ENCODE data around the gene ARHGAP26. TPM values are rescaled to one million over a fixed set of nuclear protein-coding genes. Genes with fewer than 3 reads are reported as not detected.

ARHGAP26 gene
- total RNA-seq, 1 experiment from 2014 or later, result 79.8 TPM

- H3K4me3 Mint-ChIP-seq (ENCODE audit: unreplicated experiment), result no peak overlapping the region
- Histone ChIP-seq H3K4me1 (peaks cover 12% of the 10 kb centered on the region), H3K4me3 (ENCODE audit: low read depth, low read length) (no peak overlapping the region), H3K36me3 (ENCODE audit: control insufficient read depth, insufficient read depth, low read length) (no peaks in the 10 kb centered on the region), H3K9me3 (no peaks in the 10 kb centered on the region), H3K27me3 (replicated peaks; ENCODE audit: control insufficient read depth, insufficient read depth, low read length) (no peaks in the 10 kb centered on the region)
- H3K27me3 Mint-ChIP-seq (ENCODE audit: insufficient read depth, unreplicated experiment), result no peaks in the 10 kb centered on the region
- peaks cover 8% of the 10 kb centered on the region for H3K9me3 Mint-ChIP-seq (ENCODE audit: unreplicated experiment)
- no TSS peak for BruUV-seq (replicated peaks)
- intact Hi-C loops (cut with micrococcal nuclease; ENCODE audit: unreplicated experiment), result no loop called here
- no peaks in the 10 kb centered on the region for H3K36me3 Mint-ChIP-seq (ENCODE audit: insufficient read depth, unreplicated experiment)
- peak; percentile 24 to 52 for DNase-seq
- ChIA-PET POLR2A (no interaction called here), CTCF (no interaction called here)
- peaks cover 15% of the 10 kb centered on the region for H3K4me1 Mint-ChIP-seq (ENCODE audit: low read depth, unreplicated experiment)
- no peak for TF ChIP-seq CTCF (IDR thresholded peaks at IDR 0.05; ENCODE audit: insufficient read depth in 1 of 2, low read depth in 1 of 2, low read length in 1 of 2, severe bottlenecking in 1 of 2, unreplicated experiment in 1 of 2)
- H3K27ac Mint-ChIP-seq (ENCODE audit: unreplicated experiment), result no peak overlapping the region
Measured at GRCh38 chr5:143244000-143244736, 474.0 kb downstream of the ARHGAP26 start.

GRCh38 chr5:143244990-143245389, 474.8 kb downstream of the ARHGAP26 start:
- BruUV-seq (replicated peaks), result no TSS peak
- Histone ChIP-seq H3K36me3 (ENCODE audit: control insufficient read depth, insufficient read depth, low read length) (no peaks in the 10 kb centered on the region), H3K4me1 (peaks cover 14% of the 10 kb centered on the region), H3K27me3 (replicated peaks; ENCODE audit: control insufficient read depth, insufficient read depth, low read length) (no peaks in the 10 kb centered on the region), H3K4me3 (ENCODE audit: low read depth, low read length) (no peak overlapping the region), H3K9me3 (no peaks in the 10 kb centered on the region)
- H3K27ac Mint-ChIP-seq (ENCODE audit: unreplicated experiment), result no peak overlapping the region
- no peak overlapping the region for H3K4me3 Mint-ChIP-seq (ENCODE audit: unreplicated experiment)
- H3K4me1 Mint-ChIP-seq (ENCODE audit: low read depth, unreplicated experiment), result peaks cover 15% of the 10 kb centered on the region
- no peak for DNase-seq
- CTCF ChIA-PET, result no interaction called here
- POLR2A ChIA-PET, result interaction anchor here (0.6 kb wide), 1 partner anchor 13 kb away, joined by 3 read pairs; no protein-coding TSS in a partner anchor
- intact Hi-C loops (cut with micrococcal nuclease; ENCODE audit: unreplicated experiment), result no loop called here
- H3K9me3 Mint-ChIP-seq (ENCODE audit: unreplicated experiment), result peaks cover 8% of the 10 kb centered on the region
- no peak for TF ChIP-seq CTCF (IDR thresholded peaks at IDR 0.05; ENCODE audit: insufficient read depth in 1 of 2, low read depth in 1 of 2, low read length in 1 of 2, severe bottlenecking in 1 of 2, unreplicated experiment in 1 of 2)
- no peaks in the 10 kb centered on the region for H3K27me3 Mint-ChIP-seq (ENCODE audit: insufficient read depth, unreplicated experiment)
- no peaks in the 10 kb centered on the region for H3K36me3 Mint-ChIP-seq (ENCODE audit: insufficient read depth, unreplicated experiment)

- peaks cover 14% of the 10 kb centered on the region for H3K4me1 ChIP-seq
- DNase-seq, result no peak
- no peak for TF ChIP-seq CTCF (IDR thresholded peaks at IDR 0.05; ENCODE audit: insufficient read depth in 1 of 2, low read depth in 1 of 2, low read length in 1 of 2, severe bottlenecking in 1 of 2, unreplicated experiment in 1 of 2)
- peaks cover 15% of the 10 kb centered on the region for H3K4me1 Mint-ChIP-seq (ENCODE audit: low read depth, unreplicated experiment)
- no TSS peak for BruUV-seq (replicated peaks)
- H3K27ac Mint-ChIP-seq (ENCODE audit: unreplicated experiment), result no peak overlapping the region
- ChIA-PET CTCF (no interaction called here), POLR2A (no interaction called here)
- no peaks in the 10 kb centered on the region for H3K27me3 Mint-ChIP-seq (ENCODE audit: insufficient read depth, unreplicated experiment)
- no peaks in the 10 kb centered on the region for H3K27me3 ChIP-seq (replicated peaks; ENCODE audit: control insufficient read depth, insufficient read depth, low read length)
- no peak overlapping the region for H3K4me3 Mint-ChIP-seq (ENCODE audit: unreplicated experiment)
- peaks cover 8% of the 10 kb centered on the region for H3K9me3 Mint-ChIP-seq (ENCODE audit: unreplicated experiment)
- no peaks in the 10 kb centered on the region for H3K9me3 ChIP-seq
- no peaks in the 10 kb centered on the region for H3K36me3 Mint-ChIP-seq (ENCODE audit: insufficient read depth, unreplicated experiment)
- intact Hi-C loops (cut with micrococcal nuclease; ENCODE audit: unreplicated experiment), result no loop called here
- H3K36me3 ChIP-seq (ENCODE audit: control insufficient read depth, insufficient read depth, low read length), result no peaks in the 10 kb centered on the region
- H3K4me3 ChIP-seq (ENCODE audit: low read depth, low read length), result no peak overlapping the region
Measured at GRCh38 chr5:143245929-143246561, 475.9 kb downstream of the ARHGAP26 start.
